ENCODE results near the gene UGT2B11.
"Not testable (repeated sequence)": the region's sequence is repeated elsewhere in the genome, so short reads cannot be mapped to it uniquely, and the experiment has no call there.

DNA sequence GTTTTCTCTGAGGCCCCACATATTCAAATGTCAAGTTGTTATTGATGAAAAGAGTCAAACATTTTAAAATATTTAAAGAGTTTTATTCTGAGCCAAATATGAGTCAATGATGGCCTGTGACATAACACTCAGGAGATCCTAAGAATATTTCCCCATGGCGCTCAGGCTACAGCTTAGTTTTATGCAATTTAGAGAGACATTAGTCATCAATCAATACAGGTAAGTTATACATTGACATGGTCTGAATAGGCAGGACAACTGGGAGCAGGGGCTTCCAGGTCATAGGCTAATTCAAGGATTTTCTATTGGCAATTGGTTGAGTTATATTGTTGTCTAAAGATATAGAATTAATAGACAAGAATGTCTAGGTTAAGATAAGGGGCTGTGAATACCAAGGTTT is 34.7 kb downstream of the UGT2B11 start:
- TF ChIP-seq SUZ12 (IDR thresholded peaks at IDR 0.05; ENCODE audit: extremely low read depth, insufficient read depth, insufficient read length); ZNF274 (IDR thresholded peaks at IDR 0.05; ENCODE audit: low read depth, low read length); YY1 (IDR thresholded peaks at IDR 0.05; ENCODE audit: insufficient read depth, insufficient read length): not testable (repeated sequence)

Data from NT2/D1 (cell line).